HEK293T (cell line): ENCODE data around the gene SLC7A7.

Experiments used
- BHLHE40 ChIP-seq: fragments of 450-650 bp; IDR thresholded peaks from 2 replicates; pipeline ENCODE4 v1.6.1; 2016; ENCODE audit warnings: mild to moderate bottlenecking, moderate library complexity, borderline replicate concordance
- ELF4 ChIP-seq: fragments of 450-650 bp; IDR thresholded peaks from 2 replicates; pipeline ENCODE4 v1.6.1; 2017; ENCODE audit warnings: antibody characterized with exemption
- FOXA1 ChIP-seq: fragments of 450-650 bp; IDR thresholded peaks from 2 replicates; pipeline ENCODE4 v1.6.1; 2016; ENCODE audit warnings: mild to moderate bottlenecking
- FOXK2 ChIP-seq: fragments of 450-650 bp; IDR thresholded peaks from 2 replicates; pipeline ENCODE4 v1.6.1; 2016; ENCODE audit warnings: mild to moderate bottlenecking
- FOXM1 ChIP-seq: fragments of 450-650 bp; IDR thresholded peaks from 2 replicates; pipeline ENCODE4 v1.6.1; 2017; ENCODE audit warnings: mild to moderate bottlenecking, borderline replicate concordance
- HDGF ChIP-seq: fragments of 450-650 bp; IDR thresholded peaks from 2 replicates; pipeline ENCODE4 v1.6.1; 2017; ENCODE audit warnings: antibody characterized with exemption, borderline replicate concordance
- LEF1 ChIP-seq: fragments of 450-650 bp; IDR thresholded peaks from 2 replicates; pipeline ENCODE4 v1.6.1; 2017; ENCODE audit warnings: mild to moderate bottlenecking, borderline replicate concordance
- NFRKB ChIP-seq: fragments of 450-650 bp; IDR thresholded peaks from 2 replicates; pipeline ENCODE4 v1.6.1; 2016; ENCODE audit warnings: mild to moderate bottlenecking, moderate library complexity
- SP1 ChIP-seq: fragments of 450-650 bp; IDR thresholded peaks from 2 replicates; pipeline ENCODE4 v1.6.1; 2017
- SUZ12 ChIP-seq: fragments of 450-650 bp; IDR thresholded peaks from 2 replicates; pipeline ENCODE4 v1.6.1; 2016; ENCODE audit warnings: mild to moderate bottlenecking
- TARDBP ChIP-seq: fragments of 450-650 bp; IDR thresholded peaks from 2 replicates; pipeline ENCODE4 v1.6.1; 2016
- ZNF384 ChIP-seq: fragments of 450-650 bp; IDR thresholded peaks from 2 replicates; pipeline ENCODE4 v1.6.1; 2016

- TF ChIP-seq SUZ12 (no peak), NFRKB (no peak), FOXK2 (no peak), ZNF384 (no peak), FOXA1 (no peak), BHLHE40 (no peak), HDGF (no peak), SP1 (no peak), ELF4 (no peak), FOXM1 (no peak), LEF1 (no peak), TARDBP (no peak)
Observed at GRCh38 chr14:22852599-22852939, 37.3 kb upstream of the SLC7A7 start.
